HG03378 (cell line): ENCODE results near the gene CCM2.
"Not testable (repeated sequence)": the region's sequence is repeated elsewhere in the genome, so short reads cannot be mapped to it uniquely, and the experiment has no call there.

ENCODE experiments used
- ATAC-seq: cut with Tn5 transposase; IDR thresholded peaks from one replicate; pipeline ENCODE4 v1.9.1; 2021; ENCODE audit warnings: mild to moderate bottlenecking, moderate library complexity; ENCODE audit not compliant: unreplicated experiment

CCM2 gene

DNA sequence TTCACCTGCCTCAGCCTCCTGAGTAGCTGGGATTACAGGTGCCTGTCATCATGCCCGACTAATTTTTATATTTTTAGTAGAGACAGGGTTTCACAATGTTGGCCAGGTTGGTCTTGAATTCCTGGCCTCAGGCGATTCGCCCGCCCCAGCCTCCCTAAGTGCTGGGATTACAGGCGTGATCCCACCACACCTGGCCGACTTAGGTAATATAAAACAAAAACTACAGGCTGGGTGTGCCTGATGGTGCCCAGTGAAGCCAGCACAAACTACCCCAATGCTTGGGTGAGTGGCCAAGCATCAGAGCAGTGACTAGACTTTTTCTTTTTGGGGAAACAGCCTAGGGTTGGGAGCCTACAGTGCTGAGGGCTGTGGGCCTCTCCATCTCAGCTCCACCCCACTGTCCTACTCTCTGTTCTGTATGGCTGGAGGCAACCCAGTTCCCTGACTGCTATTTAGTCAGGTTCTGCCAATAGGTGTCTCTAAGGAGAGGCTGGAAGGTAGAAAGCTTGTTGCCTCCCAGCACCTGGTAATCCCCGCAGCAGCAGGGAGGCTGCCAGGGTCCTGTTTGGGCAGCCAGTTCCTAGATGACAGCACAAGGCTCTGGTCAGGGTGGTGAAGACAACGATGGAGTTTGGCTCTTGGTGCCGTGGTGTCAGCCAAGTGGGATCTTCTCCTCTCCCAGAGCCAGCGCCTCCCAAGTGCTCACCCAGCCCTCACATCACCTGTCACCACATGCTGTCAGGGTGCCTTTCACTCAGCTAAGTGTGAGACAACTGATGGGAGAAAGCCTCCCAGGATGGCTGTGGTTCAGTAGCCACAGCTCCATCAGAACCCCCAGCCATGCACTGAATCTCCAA, 99.2 kb downstream of the CCM2 start:
- ATAC-seq: no peak

DNA sequence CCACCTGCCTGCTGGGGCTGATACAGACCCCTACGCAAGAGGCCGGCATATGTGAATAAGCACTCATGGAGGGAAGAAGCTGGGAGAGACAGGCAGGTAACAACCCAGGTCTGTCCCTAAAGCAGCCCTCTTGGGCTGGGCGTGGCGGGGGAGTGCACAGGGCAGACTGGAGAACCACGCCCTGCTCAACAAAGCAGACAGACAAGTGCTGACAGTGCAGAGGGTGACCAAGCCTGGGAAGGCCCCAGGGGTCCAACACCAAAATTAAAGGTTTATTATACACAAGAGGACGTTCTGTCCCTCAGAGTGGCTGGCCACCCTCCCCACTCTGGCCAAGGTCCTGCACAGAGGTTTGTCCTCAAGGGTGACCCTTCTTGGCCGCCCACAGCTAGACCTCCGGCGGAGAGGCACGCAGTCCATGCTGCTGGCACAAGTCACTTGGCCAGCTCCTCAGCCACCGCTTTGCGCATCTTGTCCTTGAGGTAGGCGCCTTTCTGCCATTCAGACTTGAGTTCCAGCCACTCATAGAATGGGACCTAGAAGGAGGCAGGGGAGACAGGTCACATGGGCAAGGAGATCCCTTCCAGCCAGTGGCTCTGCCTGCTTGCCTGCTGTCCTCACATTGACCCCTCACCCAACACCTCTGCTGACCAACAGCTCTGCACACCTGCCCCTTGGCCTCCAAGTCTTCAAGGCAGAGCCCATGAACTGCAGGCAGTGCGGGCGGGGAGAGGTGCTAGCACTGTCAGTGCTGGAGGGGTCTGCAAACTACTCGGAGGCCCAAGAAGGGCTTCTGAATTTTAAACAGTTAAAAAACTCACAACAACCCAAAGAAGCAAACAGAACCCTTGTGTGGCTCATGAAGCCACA, 100.1 kb downstream of the CCM2 start:
- ATAC-seq: no peak

GRCh38 chr7:45100761-45101480, 100.9 kb downstream of the CCM2 start:
- no peak for ATAC-seq

- no peak for ATAC-seq
These were observed 101.7 kb downstream of the CCM2 start for GRCh38 chr7:45101748-45102147.

GRCh38 chr7:45102785-45103712, 103.0 kb downstream of the CCM2 start:
- ATAC-seq: no peak

GRCh38 chr7:45103958-45104843, 104.2 kb downstream of the CCM2 start:
- ATAC-seq: no peak

DNA sequence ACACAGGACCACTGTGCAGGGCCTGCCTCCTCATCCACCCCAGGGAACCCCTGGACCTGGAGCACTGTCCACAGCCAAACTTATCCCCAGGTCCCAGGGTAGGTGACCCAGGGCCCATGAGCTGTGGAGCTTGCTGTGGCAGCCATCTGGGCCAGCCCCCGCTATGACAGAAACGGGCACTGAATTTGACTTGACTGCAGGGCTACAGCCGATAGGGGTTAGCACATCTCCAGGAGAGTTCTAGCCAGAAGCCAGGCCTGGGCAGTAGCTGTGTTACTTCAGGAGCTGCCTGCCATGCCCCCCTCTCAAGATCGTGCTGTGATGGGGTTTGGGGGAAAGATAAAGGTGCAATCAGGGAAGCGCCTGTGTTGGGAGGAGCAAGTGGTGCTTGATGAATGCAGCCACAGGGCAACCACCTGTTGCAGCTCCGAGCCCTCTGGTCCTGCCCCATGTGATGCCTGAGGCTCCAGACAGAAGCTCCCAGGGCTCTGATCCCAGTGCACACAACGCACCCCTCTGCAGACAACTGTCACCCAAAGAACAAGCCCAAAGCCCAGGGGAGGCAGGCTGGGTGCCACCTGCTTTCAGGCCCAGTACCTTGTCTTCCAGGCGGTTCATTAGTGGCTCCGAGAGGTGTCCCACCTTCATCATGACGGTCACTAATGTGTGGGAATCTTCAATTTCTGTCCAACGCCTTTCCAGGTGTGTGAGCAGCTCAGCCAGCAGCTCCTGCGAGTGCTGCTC, 105.0 kb downstream of the CCM2 start:
- ATAC-seq: no peak

DNA sequence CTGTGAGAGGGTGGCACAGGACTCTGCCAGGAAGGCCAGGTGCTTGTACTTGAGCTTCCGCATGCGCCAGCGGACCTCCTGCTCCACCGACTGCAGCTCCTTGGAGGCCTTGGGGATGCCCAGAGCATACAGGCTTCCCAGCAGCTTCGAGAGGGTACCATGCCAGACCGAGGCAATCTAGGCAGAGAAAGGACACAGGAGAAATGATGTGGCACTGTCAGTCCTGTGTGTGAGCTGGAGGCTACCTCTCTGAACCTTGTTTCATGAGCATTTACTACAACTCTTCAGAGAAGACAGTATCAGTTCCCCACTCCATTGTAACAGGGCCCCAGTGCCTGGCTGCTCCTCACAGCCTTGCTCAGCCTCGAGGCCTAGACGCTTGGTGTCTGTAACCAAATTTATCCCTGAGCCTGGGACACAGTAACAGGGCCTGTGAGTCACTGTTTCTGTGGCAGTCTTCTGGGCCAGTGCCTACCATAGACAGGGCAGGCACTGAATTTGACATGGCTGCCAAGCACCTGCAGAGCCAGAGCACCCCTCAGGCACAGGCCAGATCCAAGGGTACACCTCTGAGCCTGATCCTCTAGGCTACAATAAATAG, 105.7 kb downstream of the CCM2 start:
- ATAC-seq: no peak

DNA sequence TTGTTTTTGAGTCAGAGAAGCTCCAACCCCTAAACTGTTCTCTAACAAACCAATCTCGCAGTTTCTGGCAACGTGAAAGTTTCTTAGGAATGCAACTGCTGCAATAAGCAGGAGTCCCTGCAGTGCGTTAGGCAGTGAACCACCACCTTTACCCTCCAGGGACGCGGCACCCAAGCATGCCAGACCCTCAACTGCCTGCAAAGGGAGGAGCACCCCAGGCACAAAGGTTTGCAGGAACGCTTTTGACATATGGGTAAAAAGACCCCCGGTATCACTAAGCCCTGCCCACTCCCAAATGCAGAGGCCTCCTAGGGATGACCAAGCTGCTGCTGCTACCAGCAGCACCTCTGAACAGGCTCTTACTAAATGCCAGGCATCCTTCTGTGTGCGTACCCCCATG, 106.8 kb downstream of the CCM2 start:
- no peak for ATAC-seq

DNA sequence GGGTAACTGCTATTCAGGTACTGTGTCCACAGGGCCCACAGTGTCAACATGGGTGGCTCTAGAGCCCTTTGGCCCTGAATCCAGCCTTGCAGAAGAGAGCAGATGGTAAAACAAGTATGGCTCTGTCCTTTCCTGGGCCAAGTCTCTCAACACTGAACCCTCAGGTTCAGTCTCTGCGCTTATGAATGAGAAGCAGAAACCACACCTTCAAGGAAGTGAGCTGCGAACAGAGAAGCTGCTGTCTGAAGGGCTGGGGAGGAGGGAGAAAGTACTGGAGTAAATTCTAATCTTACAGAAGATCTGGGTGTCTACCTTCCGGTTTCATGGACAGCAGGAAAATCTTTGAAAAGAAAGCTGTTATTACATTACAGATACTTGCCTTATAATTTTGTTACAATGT, 107.4 kb downstream of the CCM2 start:
- no peak for ATAC-seq

- no peak for ATAC-seq
These were observed 108.9 kb downstream of the CCM2 start for GRCh38 chr7:45108863-45109262.

- ATAC-seq: peak; percentile 87
These were observed 111.6 kb downstream of the CCM2 start, which contains the start of gene TBRG4 for GRCh38 chr7:45111298-45112223. TBRG4 (minus strand) TSS chr7:45111697; CDS start chr7:45109237, 2,460 bp downstream.

DNA sequence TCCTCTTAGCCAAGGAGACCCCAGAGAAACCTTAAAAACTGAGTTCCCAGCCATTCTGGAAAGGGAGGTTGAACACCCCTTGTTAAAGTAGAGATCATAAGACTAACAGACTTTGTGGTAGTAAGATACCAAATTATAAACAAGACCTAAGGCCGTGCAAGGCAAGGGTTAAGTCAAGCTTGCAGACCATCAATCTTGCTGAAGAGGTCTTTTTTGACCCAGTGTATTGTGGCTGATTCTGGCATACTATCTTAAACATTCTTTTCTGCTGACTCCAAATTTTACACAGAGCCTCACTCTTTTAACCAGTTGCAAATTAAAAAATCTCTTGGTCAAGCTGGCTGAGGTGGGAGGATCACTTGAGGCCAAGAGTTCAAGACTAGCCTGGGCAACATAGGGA, 112.6 kb downstream of the CCM2 start:
- no peak for ATAC-seq

- not testable (repeated sequence) for ATAC-seq
These were observed 114.3 kb downstream of the CCM2 start for GRCh38 chr7:45114257-45114656.

DNA sequence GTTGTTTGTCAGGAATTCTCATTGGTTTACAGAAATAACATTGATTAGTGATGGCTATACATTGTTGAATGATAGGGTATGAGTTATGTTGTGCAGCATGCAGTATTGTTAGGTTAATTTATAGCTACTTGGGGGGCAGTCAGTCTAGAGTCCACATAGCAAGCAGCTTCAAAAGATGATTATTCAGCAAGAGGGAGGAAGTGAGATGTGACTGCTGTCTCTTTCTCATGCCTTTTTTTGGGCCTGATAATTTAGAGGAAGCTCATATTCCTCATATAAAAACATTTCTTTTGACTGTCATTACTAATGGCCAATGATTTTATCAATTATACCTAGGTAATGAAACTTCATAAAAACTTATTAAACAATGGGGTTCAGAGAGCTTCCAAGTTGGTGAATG, 114.9 kb downstream of the CCM2 start:
- ATAC-seq: no peak

DNA sequence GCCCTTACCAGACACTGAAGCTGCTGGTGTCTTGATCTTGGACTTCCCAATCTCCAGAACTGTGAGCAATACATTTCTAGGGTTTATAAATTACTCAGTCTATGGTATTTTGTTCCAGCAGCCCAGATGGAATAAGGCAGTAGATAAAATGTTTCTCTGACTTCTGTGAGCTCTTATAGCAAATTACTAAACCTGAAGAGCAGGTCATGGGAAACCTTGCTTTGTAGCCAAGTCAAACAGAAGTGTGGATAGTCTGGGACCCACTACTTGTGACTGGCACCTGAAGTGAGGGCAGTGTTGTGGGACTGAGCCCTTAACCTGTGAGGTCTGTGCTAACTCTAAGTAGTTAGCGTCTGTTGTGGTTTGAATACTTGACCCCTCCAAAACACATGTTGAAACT, 116.0 kb downstream of the CCM2 start:
- ATAC-seq: no peak

DNA sequence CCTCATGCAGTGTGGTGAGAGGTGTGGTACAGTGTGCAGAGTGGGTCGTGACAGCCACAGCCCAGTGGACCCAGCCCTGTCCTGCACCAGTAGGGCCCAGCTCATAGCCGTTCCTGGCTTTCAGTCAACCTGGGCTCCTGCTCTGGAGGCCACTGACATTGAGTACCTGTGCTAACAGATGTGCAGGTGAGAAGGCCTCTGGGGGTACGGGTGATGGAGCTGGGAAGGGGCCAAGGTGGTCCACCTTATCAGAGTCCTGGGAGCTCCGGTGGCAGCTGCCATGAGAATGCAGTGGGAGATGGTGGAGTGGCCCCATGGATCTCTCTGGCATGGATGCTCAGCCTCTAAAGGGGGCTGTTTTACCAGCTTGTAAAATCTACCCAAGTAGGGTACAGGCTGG, 117.6 kb downstream of the CCM2 start:
- ATAC-seq: no peak
